ENCODE measurements around the gene CNTN1. TPM values are rescaled to one million over a fixed set of nuclear protein-coding genes. Genes with fewer than 3 reads are reported as not detected.

The CNTN1 gene
- total and polyA plus RNA-seq, 2 of the 8 experiments (the other 6 are each of a cell fraction or from before 2014, with no cell fraction given), result 7.2 to 21.8 TPM

DNA sequence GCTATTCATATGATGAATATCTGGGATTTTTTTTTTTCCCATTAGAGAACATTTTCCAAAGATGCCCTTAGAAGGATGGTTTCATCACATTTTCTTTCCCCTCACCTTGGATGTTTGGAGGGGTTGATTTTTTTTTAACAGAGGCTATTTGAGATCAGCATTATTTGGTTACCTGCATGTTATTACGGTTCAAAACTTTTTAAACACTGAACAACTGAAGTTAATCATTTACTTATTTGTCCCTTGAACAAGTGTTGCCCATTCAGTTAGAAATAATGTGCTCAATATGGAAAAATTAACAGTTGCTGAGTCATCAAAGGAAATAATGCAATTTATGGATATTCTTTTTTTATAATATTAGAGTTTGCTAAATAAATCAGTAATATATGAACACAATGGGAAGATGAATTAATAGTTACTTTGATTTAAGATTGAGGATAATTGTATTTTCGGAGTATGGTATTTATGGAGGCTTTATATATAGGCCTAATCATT lies 26.7 kb downstream of the CNTN1 start:
- Histone ChIP-seq H3K27me3 (replicated peaks in 1 of 4; ENCODE audit: control insufficient read depth in 3 of 4, extremely low read depth in 1 of 4, insufficient read depth in 3 of 4, low read length in 3 of 4) (peaks cover 0 to 1% (median 0%) of the 10 kb centered on the region in 4 experiments; a peak in 1 of 7 replicates), H3K27ac (ENCODE audit: low read depth, low read length) (no peak overlapping the region), H4K20me1 (replicated peaks in 1 of 2; ENCODE audit: control insufficient read depth in 1 of 2, insufficient read depth in 2 of 2, low read length in 2 of 2) (no peaks in the 10 kb centered on the region), H2BK120ac (replicated peaks; ENCODE audit: low read depth, low read length) (no peak overlapping the region), H3K23me2 (ENCODE audit: low read depth, low read length) (no peaks in the 10 kb centered on the region), H2BK12ac (ENCODE audit: low read depth, low read length) (no peak overlapping the region), H3K14ac (ENCODE audit: insufficient read length) (no peak overlapping the region), H2BK5ac (ENCODE audit: low read depth, low read length) (no peak overlapping the region), H3K9ac (replicated peaks in 1 of 4; ENCODE audit: extremely low read depth in 1 of 4, low read depth in 3 of 4, low read length in 3 of 4) (no peak overlapping the region), H3K4me1 (replicated peaks in 1 of 4; ENCODE audit: control insufficient read depth in 3 of 4, insufficient read depth in 4 of 4, low read length in 3 of 4) (no peaks in the 10 kb centered on the region), H2BK20ac (ENCODE audit: low read length) (no peak overlapping the region), H3K9me3 (ENCODE audit: insufficient read depth in 2 of 2, low read depth in 1 of 2, low read length in 1 of 2) (no peaks in the 10 kb centered on the region), H2AK5ac (ENCODE audit: low read depth, low read length) (no peak overlapping the region), H3K4me3 (ENCODE audit: extremely low read depth in 1 of 4, insufficient read depth in 2 of 4, low read depth in 3 of 4, low read length in 4 of 4) (no peak overlapping the region), H3K79me2 (ENCODE audit: control insufficient read depth in 1 of 2, insufficient read depth in 2 of 2, low read length in 2 of 2) (no peaks in the 10 kb centered on the region), H4K5ac (ENCODE audit: insufficient read length, low read depth, low read length) (no peak overlapping the region), H3K36me3 (ENCODE audit: control insufficient read depth in 2 of 4, insufficient read depth in 4 of 4, low read length in 3 of 4) (no peaks in the 10 kb centered on the region), H4K8ac (ENCODE audit: extremely low read depth, insufficient read depth, low read length) (no peak overlapping the region), H3K4ac (replicated peaks; ENCODE audit: insufficient read length, low read depth, low read length) (no peak overlapping the region), H2BK15ac (ENCODE audit: low read length) (no peak overlapping the region), H3K56ac (replicated peaks; ENCODE audit: insufficient read length, low read depth, low read length) (no peak overlapping the region), H3K18ac (ENCODE audit: extremely low read depth, low read length) (no peak overlapping the region), H3K79me1 (ENCODE audit: low read depth, low read length) (no peaks in the 10 kb centered on the region), H2AFZ (ENCODE audit: low read length) (no peak overlapping the region), H3K4me2 (ENCODE audit: insufficient read depth in 1 of 2, low read depth in 2 of 2, low read length in 2 of 2) (no peak overlapping the region), H3K23ac (ENCODE audit: insufficient read length) (no peak overlapping the region), H4K91ac (replicated peaks; ENCODE audit: insufficient read length, low read length) (no peak overlapping the region)
- CTCF ChIA-PET (ENCODE audit: partially characterized antibody), result no interaction called here
- DNase-seq (ENCODE audit: low read depth in 1 of 2, low spot score in 2 of 2) (no peak), FAIRE-seq (no peak)
- POLR2A ChIA-PET (ENCODE audit: partially characterized antibody), result no interaction called here
- TF ChIP-seq TAF1 (IDR thresholded peaks at IDR 0.05; ENCODE audit: low read depth, low read length) (no peak), JUND (IDR thresholded peaks at IDR 0.05; ENCODE audit: low read length) (no peak), KDM4A (IDR thresholded peaks at IDR 0.05; ENCODE audit: low read depth, low read length, severe bottlenecking) (no peak), SIRT6 (IDR thresholded peaks at IDR 0.05; ENCODE audit: low read length) (no peak), TAF7 (optimal IDR thresholded peaks at IDR 0.05; ENCODE audit: borderline replicate concordance, low read depth, low read length) (no peak), NRF1 (IDR thresholded peaks at IDR 0.05; ENCODE audit: low read depth, low read length) (no peak), TEAD4 (IDR thresholded peaks at IDR 0.05; ENCODE audit: low read depth, low read length) (no peak)
- WGBS, 2 experiments (ENCODE audit: extremely low coverage in 1 of 2, insufficient coverage in 1 of 2, insufficient read length in 1 of 2, insufficient replicate concordance in 2 of 2, low coverage in 1 of 2, low lambda C conversion rate in 2 of 2, missing lambda C conversion rate in 1 of 2), result 83 to 100% methylated on average over 1 to 2 of the region's 2 CpGs

Measured in H1 (cell line).